Measurements from ENCODE around the gene SLC41A2. TPM values are rescaled to one million over a fixed set of nuclear protein-coding genes. Genes with fewer than 3 reads are reported as not detected.
A peak's percentile ranks its signal among the peaks of the same experiment; 100 is the strongest.

SLC41A2 gene
- total RNA-seq, 1 experiment from 2014 or later, result 27.3 TPM

- CTCF ChIA-PET, result no interaction called here
- intact Hi-C loops (cut with micrococcal nuclease; ENCODE audit: unreplicated experiment), result no loop called here
Observed at GRCh38 chr12:104930388-104931326, 27.4 kb downstream of the SLC41A2 start.

GRCh38 chr12:104929977-104930376 is 28.1 kb downstream of the SLC41A2 start:
- H3K27ac ChIP-seq (ENCODE audit: low read length), result no peak overlapping the region
- ChIA-PET CTCF (no interaction called here), POLR2A (no interaction called here)
- H3K4me3 ChIP-seq (ENCODE audit: low read depth in 2 of 2, low read length in 2 of 2), result no peak overlapping the region
- no peaks in the 10 kb centered on the region for H3K4me1 ChIP-seq (ENCODE audit: control insufficient read depth, insufficient read depth, low read length)
- in situ Hi-C loops (cut with HindIII; ENCODE audit: low pct_unique_long_range_greater_than_20kb, low sequenced_read_pairs) (no loop called here), intact Hi-C loops (cut with micrococcal nuclease; ENCODE audit: unreplicated experiment) (no loop called here)
- ATAC-seq (peak; percentile 26; the same call in 1 of the 2 replicates), DNase-seq (ENCODE audit: low read depth, low spot score) (no peak)
- no peaks in the 10 kb centered on the region for H3K27me3 ChIP-seq (ENCODE audit: control insufficient read depth, insufficient read depth, low read length)
- H3K36me3 ChIP-seq (ENCODE audit: control insufficient read depth, insufficient read depth, low read length), result no peaks in the 10 kb centered on the region
- H3K9me3 ChIP-seq (ENCODE audit: control insufficient read depth, insufficient read depth, low read depth, low read length), result no peaks in the 10 kb centered on the region
- no TSS peak for BruUV-seq (replicated peaks)
- no peak for TF ChIP-seq CTCF (IDR thresholded peaks at IDR 0.05)
- TF ChIP-seq POLR2AphosphoS5 (IDR thresholded peaks at IDR 0.05; ENCODE audit: low read depth, low read length), result no peak
- TF ChIP-seq SIN3A (IDR thresholded peaks at IDR 0.05; ENCODE audit: borderline replicate concordance, insufficient read depth, low read depth, low read length), result no peak
- TF ChIP-seq REST (IDR thresholded peaks at IDR 0.05; ENCODE audit: insufficient read depth in 1 of 2, low read depth in 2 of 2, low read length in 1 of 2), result no peak

More at GRCh38 chr12:104930388-104931326, 27.4 kb downstream of the SLC41A2 start:
- H3K27me3 ChIP-seq (ENCODE audit: control insufficient read depth, insufficient read depth, low read length), result no peaks in the 10 kb centered on the region
- no peak overlapping the region for H3K4me3 ChIP-seq (ENCODE audit: low read depth in 2 of 2, low read length in 2 of 2)
- no peaks in the 10 kb centered on the region for H3K9me3 ChIP-seq (ENCODE audit: control insufficient read depth, insufficient read depth, low read depth, low read length)
- DNase-seq (ENCODE audit: low read depth, low spot score), result no peak
- TF ChIP-seq CTCF (IDR thresholded peaks at IDR 0.05) (no peak), SIN3A (IDR thresholded peaks at IDR 0.05; ENCODE audit: borderline replicate concordance, insufficient read depth, low read depth, low read length) (no peak), POLR2AphosphoS5 (IDR thresholded peaks at IDR 0.05; ENCODE audit: low read depth, low read length) (no peak), TCF7L2 (IDR thresholded peaks at IDR 0.05; ENCODE audit: low read depth, low read length) (no peak), REST (IDR thresholded peaks at IDR 0.05; ENCODE audit: insufficient read depth in 1 of 2, low read depth in 2 of 2, low read length in 1 of 2) (no peak)
- ATAC-seq, result peak; percentile 84
- no peaks in the 10 kb centered on the region for H3K4me1 ChIP-seq (ENCODE audit: control insufficient read depth, insufficient read depth, low read length)
- in situ Hi-C loops (cut with HindIII; ENCODE audit: low pct_unique_long_range_greater_than_20kb, low sequenced_read_pairs), result no loop called here
- BruUV-seq (replicated peaks), result no TSS peak
- H3K27ac ChIP-seq (ENCODE audit: low read length), result no peak overlapping the region
- POLR2A ChIA-PET, result no interaction called here
- H3K36me3 ChIP-seq (ENCODE audit: control insufficient read depth, insufficient read depth, low read length), result no peaks in the 10 kb centered on the region

All from Panc1 (cell line).